Osteoblast (primary cell): ENCODE data around the gene SNX8. TPM values are rescaled to one million over a fixed set of nuclear protein-coding genes. Genes with fewer than 3 reads are reported as not detected.

ENCODE experiments used
- DNase-seq: peaks from one replicate; pipeline ENCODE4 v3.0.0; 2011; ENCODE audit warnings: low spot score, mixed read lengths; ENCODE audit not compliant: insufficient read length; ENCODE audit errors: missing footprints
- H2AFZ ChIP-seq: 2 replicates; pipeline ENCODE4 v1.6.0; 2011; ENCODE audit warnings: mild to moderate bottlenecking, low read length
- H3K27ac ChIP-seq: 2 replicates; pipeline ENCODE4 v1.5.1; 2011; ENCODE audit warnings: mild to moderate bottlenecking, low read depth, low read length, moderate library complexity
- H3K27me3 ChIP-seq: 2 replicates; pipeline ENCODE4 v1.6.0; 2012; ENCODE audit warnings: mild to moderate bottlenecking, control low read depth, inconsistent platforms, low read length, moderate library complexity; ENCODE audit not compliant: insufficient read depth
- H3K36me3 ChIP-seq: 2 replicates; pipeline ENCODE4 v1.5.1; 2011; ENCODE audit warnings: mild to moderate bottlenecking, low read length, control low read depth, moderate library complexity; ENCODE audit not compliant: insufficient read depth
- H3K4me1 ChIP-seq: 2 replicates; pipeline ENCODE4 v1.5.1; 2011; ENCODE audit warnings: mild to moderate bottlenecking, low read length, control low read depth, moderate library complexity; ENCODE audit not compliant: insufficient read depth
- H3K4me2 ChIP-seq: 2 replicates; pipeline ENCODE4 v1.6.0; 2011; ENCODE audit warnings: mild to moderate bottlenecking, low read length; ENCODE audit not compliant: insufficient read depth
- H3K4me3 ChIP-seq: fragments of 200-600 bp; sonication (generic); 3 replicates; pipeline ENCODE4 v1.5.1; 2012; ENCODE audit warnings: mild to moderate bottlenecking, low read length, inconsistent platforms; ENCODE audit not compliant: insufficient read depth
- H3K79me2 ChIP-seq: 2 replicates; pipeline ENCODE4 v1.6.0; 2012; ENCODE audit warnings: mild to moderate bottlenecking, low read length, control low read depth, inconsistent platforms; ENCODE audit not compliant: insufficient read depth
- H3K9me3 ChIP-seq: 2 replicates; pipeline ENCODE4 v1.5.1; 2011; ENCODE audit warnings: low read depth, low read length, control low read depth
- H4K20me1 ChIP-seq: 2 replicates; pipeline ENCODE4 v1.6.0; 2012; ENCODE audit warnings: mild to moderate bottlenecking, low read length, control low read depth; ENCODE audit not compliant: insufficient read depth
- total RNA-seq: library from RNA; depleted of rRNA; stranded (reverse); fragments of >200 nt; gene quantifications from 2 replicates; pipeline ENCODE4 v1.2.3, GENCODE V29; 2012
- TF ChIP-seq, protein P1 (sequence below): IDR thresholded peaks from 2 replicates; pipeline ENCODE4 v1.5.1; 2011; ENCODE audit warnings: mild to moderate bottlenecking, low read depth, low read length, moderate library complexity; ENCODE audit errors: extremely low read depth

SNX8 gene
- total RNA-seq, 1 donor: 16.3 TPM

DNA sequence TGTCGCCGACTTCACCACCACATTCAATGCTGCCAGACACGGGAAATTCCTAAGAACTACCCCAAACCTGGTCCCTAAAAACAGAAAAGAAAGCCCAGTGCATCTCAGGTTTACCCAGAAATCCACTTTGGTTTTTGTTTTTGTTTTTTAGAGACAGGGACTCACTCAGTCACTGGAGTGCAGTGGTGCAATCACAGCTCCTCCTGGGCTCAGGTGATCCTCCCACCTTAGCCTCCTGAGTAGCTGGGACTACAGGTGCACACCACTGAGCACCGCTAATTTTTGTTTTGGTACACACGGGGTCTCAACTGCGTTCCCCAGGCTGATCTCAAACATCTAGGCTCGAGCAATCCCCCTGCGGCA, 104.3 kb downstream of the SNX8 start:
- Histone ChIP-seq H4K20me1 (peaks cover 10% of the 10 kb centered on the region), H3K36me3 (peaks cover 25% of the 10 kb centered on the region), H3K27me3 (no peaks in the 10 kb centered on the region), H3K4me3 (no peak overlapping the region), H3K4me2 (no peak overlapping the region), H3K9me3 (no peaks in the 10 kb centered on the region), H3K4me1 (no peaks in the 10 kb centered on the region), H3K27ac (peak overlapping the region; percentile 23), H3K79me2 (peaks cover 3% of the 10 kb centered on the region), H2AFZ (peak overlapping the region; percentile 59)
- TF ChIP-seq, protein P1, sequence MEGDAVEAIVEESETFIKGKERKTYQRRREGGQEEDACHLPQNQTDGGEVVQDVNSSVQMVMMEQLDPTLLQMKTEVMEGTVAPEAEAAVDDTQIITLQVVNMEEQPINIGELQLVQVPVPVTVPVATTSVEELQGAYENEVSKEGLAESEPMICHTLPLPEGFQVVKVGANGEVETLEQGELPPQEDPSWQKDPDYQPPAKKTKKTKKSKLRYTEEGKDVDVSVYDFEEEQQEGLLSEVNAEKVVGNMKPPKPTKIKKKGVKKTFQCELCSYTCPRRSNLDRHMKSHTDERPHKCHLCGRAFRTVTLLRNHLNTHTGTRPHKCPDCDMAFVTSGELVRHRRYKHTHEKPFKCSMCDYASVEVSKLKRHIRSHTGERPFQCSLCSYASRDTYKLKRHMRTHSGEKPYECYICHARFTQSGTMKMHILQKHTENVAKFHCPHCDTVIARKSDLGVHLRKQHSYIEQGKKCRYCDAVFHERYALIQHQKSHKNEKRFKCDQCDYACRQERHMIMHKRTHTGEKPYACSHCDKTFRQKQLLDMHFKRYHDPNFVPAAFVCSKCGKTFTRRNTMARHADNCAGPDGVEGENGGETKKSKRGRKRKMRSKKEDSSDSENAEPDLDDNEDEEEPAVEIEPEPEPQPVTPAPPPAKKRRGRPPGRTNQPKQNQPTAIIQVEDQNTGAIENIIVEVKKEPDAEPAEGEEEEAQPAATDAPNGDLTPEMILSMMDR: no peak
- no peak for DNase-seq

DNA sequence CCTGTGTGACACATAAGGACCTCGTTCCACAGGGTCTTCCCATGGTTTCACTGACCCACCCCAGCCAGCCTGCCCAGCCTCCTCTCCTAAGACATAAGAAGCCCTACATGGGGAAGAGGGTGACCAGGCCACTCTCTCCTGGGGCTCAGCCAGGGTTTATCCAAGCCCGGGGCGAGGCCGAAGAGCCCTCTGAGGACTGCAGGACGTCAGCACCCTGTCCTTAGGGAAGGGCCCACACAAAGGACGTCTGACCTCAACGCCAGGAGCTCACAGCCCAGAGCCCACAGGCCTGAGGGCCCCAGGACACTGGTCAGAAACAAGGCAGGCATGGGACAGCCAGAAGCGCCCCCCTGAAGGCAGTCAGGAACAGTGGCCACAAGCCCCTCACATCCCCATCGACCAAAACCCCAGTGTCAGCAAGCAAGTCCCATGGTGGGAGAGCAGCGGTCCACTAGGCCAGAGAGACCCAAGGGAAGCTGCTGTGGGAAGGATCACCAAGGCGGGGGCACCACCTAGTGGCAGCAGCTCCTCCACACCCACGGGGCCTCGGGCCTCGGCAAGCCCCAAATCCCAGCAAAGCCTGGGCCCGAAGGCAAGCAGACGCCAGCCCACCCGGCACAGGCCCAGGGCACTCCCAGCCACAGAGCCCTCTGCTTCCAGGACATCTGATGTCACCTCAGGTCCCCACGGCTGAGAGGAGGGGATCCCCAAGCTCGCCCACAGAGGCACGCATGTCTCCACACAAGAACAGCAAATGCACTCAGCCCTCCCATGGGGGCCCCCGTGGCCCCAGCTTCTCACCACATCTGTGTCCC, 104.9 kb downstream of the SNX8 start:
- Histone ChIP-seq H3K36me3 (peaks cover 25% of the 10 kb centered on the region), H4K20me1 (peaks cover 10% of the 10 kb centered on the region), H3K9me3 (no peaks in the 10 kb centered on the region), H3K4me1 (no peaks in the 10 kb centered on the region), H3K27ac (peak overlapping the region; percentile 23), H3K79me2 (peaks cover 3% of the 10 kb centered on the region), H3K4me3 (no peak overlapping the region), H3K4me2 (no peak overlapping the region), H3K27me3 (no peaks in the 10 kb centered on the region), H2AFZ (peak overlapping the region; percentile 59)
- TF ChIP-seq, protein P1: peak; percentile 80
- peak; percentile 99 for DNase-seq

DNA sequence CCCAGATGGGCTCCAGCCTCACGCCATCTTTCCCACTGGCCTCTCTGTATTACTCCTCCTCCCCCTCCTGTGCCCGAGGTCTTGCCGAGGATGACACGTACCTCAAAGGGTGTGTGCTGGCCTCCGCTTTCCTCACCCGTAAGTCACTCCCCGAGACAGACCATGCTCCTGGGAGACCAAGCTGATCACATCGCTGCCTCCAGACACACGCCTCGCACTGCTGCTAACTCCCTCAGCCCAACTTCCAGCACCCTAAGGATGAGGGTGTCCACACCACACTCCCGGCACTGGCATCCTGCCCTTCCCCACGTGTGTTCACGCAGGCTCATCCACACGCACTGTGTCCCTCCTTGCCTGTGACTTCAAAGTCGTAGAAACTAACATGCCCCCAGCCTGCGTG, 105.5 kb downstream of the SNX8 start:
- Histone ChIP-seq H3K4me2 (no peak overlapping the region), H2AFZ (no peak overlapping the region), H3K4me1 (no peaks in the 10 kb centered on the region), H3K4me3 (no peak overlapping the region), H3K9me3 (no peaks in the 10 kb centered on the region), H3K36me3 (peaks cover 25% of the 10 kb centered on the region), H3K27me3 (no peaks in the 10 kb centered on the region), H3K27ac (no peak overlapping the region), H4K20me1 (peaks cover 10% of the 10 kb centered on the region), H3K79me2 (peaks cover 3% of the 10 kb centered on the region)
- TF ChIP-seq, protein P1: no peak
- DNase-seq: peak; percentile 68

DNA sequence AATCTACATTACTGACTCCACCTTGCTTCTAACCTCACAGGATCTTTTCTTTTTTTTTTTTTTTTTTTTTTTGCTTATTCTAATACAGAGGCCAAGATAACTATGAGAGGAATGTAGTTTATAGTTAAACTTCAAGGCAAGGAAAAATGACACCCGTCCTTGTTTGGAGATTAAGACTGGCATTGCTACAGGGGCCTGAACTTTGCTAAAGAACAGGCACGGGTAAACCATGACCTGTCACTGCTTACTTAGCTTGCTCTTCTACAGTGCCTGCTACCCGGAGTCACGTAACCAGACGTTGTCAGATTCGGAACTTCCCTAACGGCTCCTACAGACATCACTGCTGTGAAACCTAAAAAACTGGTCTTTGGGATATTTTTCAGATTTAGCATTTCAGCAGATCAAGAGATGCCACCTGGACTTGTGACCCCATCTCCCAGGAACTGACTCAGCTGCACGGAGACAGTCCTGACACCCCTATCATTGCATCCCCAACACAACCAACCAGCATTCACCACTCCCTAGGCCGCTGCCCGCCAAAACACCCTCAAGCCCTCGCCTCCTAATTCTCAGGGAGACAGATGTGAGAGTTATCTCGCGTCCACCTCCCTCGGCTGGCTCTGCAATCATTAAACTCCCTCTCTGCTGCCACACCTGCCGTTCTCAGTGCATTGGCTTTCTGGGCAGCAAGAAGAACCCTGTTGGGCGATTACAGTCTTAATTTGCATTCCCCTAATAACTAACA, 109.0 kb downstream of the SNX8 start:
- H3K79me2 ChIP-seq: peaks cover 3% of the 10 kb centered on the region
- no peak overlapping the region for H2AFZ ChIP-seq
- H3K27ac ChIP-seq: no peak overlapping the region
- H3K9me3 ChIP-seq: no peaks in the 10 kb centered on the region
- H3K4me3 ChIP-seq: no peak overlapping the region
- H3K4me2 ChIP-seq: no peak overlapping the region
- TF ChIP-seq, protein P1: no peak
- DNase-seq: peak; percentile 37
- H4K20me1 ChIP-seq: peaks cover 10% of the 10 kb centered on the region
- peaks cover 16% of the 10 kb centered on the region for H3K36me3 ChIP-seq
- H3K27me3 ChIP-seq: no peaks in the 10 kb centered on the region
- no peaks in the 10 kb centered on the region for H3K4me1 ChIP-seq
